BJ (cell line): Measurements from ENCODE around the gene AKT2. TPM values are rescaled to one million over a fixed set of nuclear protein-coding genes. Genes with fewer than 3 reads are reported as not detected.

Source experiments
- CTCF ChIA-PET: fragments of 350-600 bp; formaldehyde crosslinking; extraction: SDS; loops from one replicate; lab custom pipeline; 2021; ENCODE audit warnings: antibody characterized with exemption, inconsistent platforms; lab: Yijun Ruan, JAX
- POLR2A ChIA-PET: fragments of 300-600 bp; sonication (Branson Sonifier 250); formaldehyde crosslinking; extraction: SDS; loops from one replicate; lab custom pipeline; 2021; ENCODE audit warnings: antibody characterized with exemption; lab: Charles Lee
- DNase-seq: peaks from one replicate; pipeline ENCODE4 v3.0.0-alpha.2; 2011; ENCODE audit warnings: low read depth
- H3K27me3 ChIP-seq: 2 replicates; pipeline ENCODE4 v1.6.0; 2011; ENCODE audit warnings: low read length; ENCODE audit not compliant: control insufficient read depth, insufficient read depth
- H3K36me3 ChIP-seq: 2 replicates; pipeline ENCODE4 v1.5.1; 2011; ENCODE audit warnings: low read length; ENCODE audit not compliant: control insufficient read depth, insufficient read depth
- H3K4me3 ChIP-seq: 2 replicates; pipeline ENCODE4 v1.5.1; 2011; ENCODE audit warnings: low read depth, mild to moderate bottlenecking, control low read depth, low read length
- CTCF ChIP-seq: IDR thresholded peaks from 2 replicates; pipeline ENCODE4 v1.5.1; 2011; ENCODE audit warnings: low read depth, mild to moderate bottlenecking, control low read depth, inconsistent platforms, low read length, moderate library complexity; ENCODE audit not compliant: insufficient read depth
- polyA plus RNA-seq: library from polyadenylated mRNA; depleted of rRNA; stranded (reverse); fragments of >200 nt; gene quantifications from 2 replicates; pipeline ENCODE4 v1.2.3, GENCODE V29; 2011

Gene AKT2
- polyA plus RNA-seq, 1 experiment = 162 TPM

- no peak for TF ChIP-seq CTCF
- CTCF ChIA-PET = interaction anchor here (0.9 kb wide), 1 partner anchor 8 kb away, joined by 4 read pairs; no protein-coding TSS in a partner anchor
- no peak for DNase-seq
- H3K27me3 ChIP-seq = no peaks in the 10 kb centered on the region
- no peak overlapping the region for H3K4me3 ChIP-seq
- peaks cover 3% of the 10 kb centered on the region for H3K36me3 ChIP-seq
- POLR2A ChIA-PET = no interaction called here
Observed at GRCh38 chr19:40312533-40312932, 27.4 kb upstream of the AKT2 start.

GRCh38 chr19:40309666-40310065 lies 24.5 kb upstream of the AKT2 start:
- TF ChIP-seq CTCF = no peak
- DNase-seq = no peak
- no peaks in the 10 kb centered on the region for H3K27me3 ChIP-seq
- CTCF ChIA-PET = interaction anchor here (1.0 to 1.1 kb wide), 2 partner anchors 212 to 325 kb away, joined by 3 to 4 read pairs; no protein-coding TSS in a partner anchor
- no peaks in the 10 kb centered on the region for H3K36me3 ChIP-seq
- POLR2A ChIA-PET = no interaction called here
- H3K4me3 ChIP-seq = no peak overlapping the region

- Histone ChIP-seq H3K36me3 (no peaks in the 10 kb centered on the region), H3K27me3 (no peaks in the 10 kb centered on the region), H3K4me3 (no peak overlapping the region)
- peak; percentile 77 for TF ChIP-seq CTCF
- ChIA-PET CTCF (interaction anchor here (0.6 to 2.6 kb wide), 31 partner anchors 10 to 514 kb away, joined by 3 to 26 read pairs (median 4); partner anchors contain the start of genes AKT2, C19orf47, LTBP4 and PLD3), POLR2A (no interaction called here)
- DNase-seq = peak; percentile 26
Observed at GRCh38 chr19:40305403-40305802, 20.3 kb upstream of the AKT2 start.

GRCh38 chr19:40304306-40304705 lies 19.2 kb upstream of the AKT2 start:
- Histone ChIP-seq H3K4me3 (no peak overlapping the region), H3K27me3 (no peaks in the 10 kb centered on the region), H3K36me3 (no peaks in the 10 kb centered on the region)
- no peak for DNase-seq
- TF ChIP-seq CTCF = no peak
- ChIA-PET CTCF (interaction anchor here (0.6 to 2.6 kb wide), 15 partner anchors 9 to 358 kb away, joined by 3 to 26 read pairs (median 6); partner anchors contain the start of gene LTBP4), POLR2A (no interaction called here)

GRCh38 chr19:40303765-40304164 lies 18.6 kb upstream of the AKT2 start:
- no peak for TF ChIP-seq CTCF
- POLR2A ChIA-PET = no interaction called here
- CTCF ChIA-PET = interaction anchor here (0.6 to 2.6 kb wide), 11 partner anchors 9 to 331 kb away, joined by 3 to 26 read pairs (median 6); partner anchors contain the start of gene LTBP4
- no peak for DNase-seq
- H3K27me3 ChIP-seq = no peaks in the 10 kb centered on the region
- H3K36me3 ChIP-seq = no peaks in the 10 kb centered on the region
- H3K4me3 ChIP-seq = no peak overlapping the region
